ENCODE results near the gene STK32B. TPM values are rescaled to one million over a fixed set of nuclear protein-coding genes. Genes with fewer than 3 reads are reported as not detected.

The STK32B gene
- total RNA-seq, 1 donor from 2014 or later, result not detected

GRCh38 chr4:5143940-5144339 lies 92.7 kb downstream of the STK32B start:
- H3K4me1 Mint-ChIP-seq, result no peaks in the 10 kb centered on the region
- DNase-seq, result no peak
- H3K9me3 Mint-ChIP-seq, result no peaks in the 10 kb centered on the region
- POLR2A ChIA-PET, result no interaction called here
- no peaks in the 10 kb centered on the region for H3K36me3 Mint-ChIP-seq (ENCODE audit: low read depth)
- CTCF ChIA-PET, result no interaction called here
- H3K4me3 Mint-ChIP-seq, result no peak overlapping the region
- intact Hi-C loops (cut with micrococcal nuclease), result loop anchor here (2.0 kb wide), 2 partner anchors 149 to 655 kb away; no protein-coding TSS in a partner anchor
- ATAC-seq (ENCODE audit: low read depth), result no peak
- peaks cover 3% of the 10 kb centered on the region for H3K27me3 Mint-ChIP-seq
- TF ChIP-seq CTCF (IDR thresholded peaks at IDR 0.05), result no peak
- no peak overlapping the region for H3K27ac Mint-ChIP-seq

DNA sequence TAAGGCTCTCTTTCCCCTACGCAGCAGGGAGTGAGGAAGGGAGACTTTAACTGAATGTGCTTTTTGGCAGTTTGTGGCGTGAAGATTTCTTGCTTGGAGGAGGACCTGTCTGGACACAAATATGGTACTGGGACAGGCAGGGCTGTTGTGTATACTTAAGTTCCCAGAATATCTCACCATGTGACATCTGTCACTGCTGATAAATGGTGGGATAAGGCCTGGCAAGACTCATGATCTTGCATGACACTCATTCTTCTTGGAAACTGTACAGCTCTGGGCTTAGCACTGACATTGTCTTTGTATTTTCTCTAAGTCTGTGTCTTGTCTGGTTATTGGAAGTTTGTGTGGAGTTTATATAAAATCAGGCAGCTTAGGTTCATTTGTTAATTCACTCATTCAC lies 93.1 kb downstream of the STK32B start:
- TF ChIP-seq CTCF (IDR thresholded peaks at IDR 0.05), result no peak
- H3K27ac Mint-ChIP-seq, result no peak overlapping the region
- no peak for DNase-seq
- intact Hi-C loops (cut with micrococcal nuclease), result no loop called here
- CTCF ChIA-PET, result no interaction called here
- H3K4me3 Mint-ChIP-seq, result no peak overlapping the region
- H3K36me3 Mint-ChIP-seq (ENCODE audit: low read depth), result no peaks in the 10 kb centered on the region
- no peaks in the 10 kb centered on the region for H3K4me1 Mint-ChIP-seq
- ATAC-seq (ENCODE audit: low read depth), result no peak
- POLR2A ChIA-PET, result no interaction called here
- H3K27me3 Mint-ChIP-seq, result peaks cover 3% of the 10 kb centered on the region
- H3K9me3 Mint-ChIP-seq, result no peaks in the 10 kb centered on the region

GRCh38 chr4:5146248-5146647 lies 95.0 kb downstream of the STK32B start:
- ChIA-PET POLR2A (no interaction called here), CTCF (no interaction called here)
- DNase-seq, result no peak
- Mint-ChIP-seq H3K27ac (no peak overlapping the region), H3K27me3 (peaks cover 3% of the 10 kb centered on the region), H3K4me1 (no peaks in the 10 kb centered on the region), H3K9me3 (peaks cover 3% of the 10 kb centered on the region), H3K36me3 (ENCODE audit: low read depth) (no peaks in the 10 kb centered on the region), H3K4me3 (no peak overlapping the region)
- ATAC-seq (ENCODE audit: low read depth), result no peak
- intact Hi-C loops (cut with micrococcal nuclease), result no loop called here
- TF ChIP-seq CTCF (IDR thresholded peaks at IDR 0.05), result no peak

- intact Hi-C loops (cut with micrococcal nuclease), result no loop called here
- no peak overlapping the region for H3K27ac Mint-ChIP-seq
- H3K36me3 Mint-ChIP-seq (ENCODE audit: low read depth), result no peaks in the 10 kb centered on the region
- H3K27me3 Mint-ChIP-seq, result peaks cover 7% of the 10 kb centered on the region
- POLR2A ChIA-PET, result no interaction called here
- DNase-seq (no peak), ATAC-seq (ENCODE audit: low read depth) (no peak)
- no peak overlapping the region for H3K4me3 Mint-ChIP-seq
- TF ChIP-seq CTCF (IDR thresholded peaks at IDR 0.05), result no peak
- CTCF ChIA-PET, result no interaction called here
- peaks cover 3% of the 10 kb centered on the region for H3K9me3 Mint-ChIP-seq
- no peaks in the 10 kb centered on the region for H3K4me1 Mint-ChIP-seq
Measured at GRCh38 chr4:5152521-5152920, 101.2 kb downstream of the STK32B start.

- Mint-ChIP-seq H3K36me3 (ENCODE audit: low read depth) (no peaks in the 10 kb centered on the region), H3K27me3 (peaks cover 4% of the 10 kb centered on the region), H3K27ac (no peak overlapping the region), H3K4me1 (no peaks in the 10 kb centered on the region), H3K4me3 (no peak overlapping the region), H3K9me3 (no peaks in the 10 kb centered on the region)
- intact Hi-C loops (cut with micrococcal nuclease), result no loop called here
- ChIA-PET POLR2A (no interaction called here), CTCF (no interaction called here)
- no peak for TF ChIP-seq CTCF (IDR thresholded peaks at IDR 0.05)
- DNase-seq (no peak), ATAC-seq (ENCODE audit: low read depth) (no peak)
Measured at GRCh38 chr4:5156682-5157081, 105.4 kb downstream of the STK32B start.

Data from activated B cell treated with CpG ODN at 0.5 μM for 24 hours (primary cell).